Endometrial microvascular endothelial cells (primary cell): ENCODE data around the gene C8B. TPM values are rescaled to one million over a fixed set of nuclear protein-coding genes. Genes with fewer than 3 reads are reported as not detected.

ENCODE experiments used
- in situ Hi-C: cut with HindIII; loops from 2 replicates; pipeline ENCODE4 v1.10.0; 2017; ENCODE audit warnings: low sequenced_read_pairs, low pct_unique_long_range_greater_than_20kb; ENCODE audit errors: inconsistent ontology term
- total RNA-seq: library from RNA; depleted of rRNA; stranded (reverse); fragments of >200 nt; gene quantifications from one replicate; pipeline ENCODE4 v1.2.3, GENCODE V29; 2015; ENCODE audit errors: inconsistent ontology term

The C8B gene
- total RNA-seq, 1 donor from 2014 or later = not detected

DNA sequence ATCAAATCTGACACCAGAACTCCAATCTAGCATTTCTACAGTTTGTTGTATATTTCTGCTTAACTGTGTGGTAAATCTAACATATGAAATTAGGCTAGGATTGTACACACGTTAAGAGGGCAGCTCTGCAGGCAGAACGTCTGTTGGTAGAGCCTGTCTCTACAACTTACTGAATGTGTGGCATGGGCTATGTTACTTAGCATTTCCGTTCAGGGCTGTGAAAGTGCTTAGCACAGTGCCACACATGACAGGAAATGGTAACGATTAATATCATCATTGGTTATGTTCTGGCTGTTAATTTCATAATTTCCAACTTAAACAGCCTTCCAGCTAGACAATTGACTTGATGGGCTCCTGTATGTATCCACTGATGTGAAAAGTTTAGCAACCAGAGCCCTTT is 9.6 kb upstream of the C8B start:
- in situ Hi-C loops = no loop called here

DNA sequence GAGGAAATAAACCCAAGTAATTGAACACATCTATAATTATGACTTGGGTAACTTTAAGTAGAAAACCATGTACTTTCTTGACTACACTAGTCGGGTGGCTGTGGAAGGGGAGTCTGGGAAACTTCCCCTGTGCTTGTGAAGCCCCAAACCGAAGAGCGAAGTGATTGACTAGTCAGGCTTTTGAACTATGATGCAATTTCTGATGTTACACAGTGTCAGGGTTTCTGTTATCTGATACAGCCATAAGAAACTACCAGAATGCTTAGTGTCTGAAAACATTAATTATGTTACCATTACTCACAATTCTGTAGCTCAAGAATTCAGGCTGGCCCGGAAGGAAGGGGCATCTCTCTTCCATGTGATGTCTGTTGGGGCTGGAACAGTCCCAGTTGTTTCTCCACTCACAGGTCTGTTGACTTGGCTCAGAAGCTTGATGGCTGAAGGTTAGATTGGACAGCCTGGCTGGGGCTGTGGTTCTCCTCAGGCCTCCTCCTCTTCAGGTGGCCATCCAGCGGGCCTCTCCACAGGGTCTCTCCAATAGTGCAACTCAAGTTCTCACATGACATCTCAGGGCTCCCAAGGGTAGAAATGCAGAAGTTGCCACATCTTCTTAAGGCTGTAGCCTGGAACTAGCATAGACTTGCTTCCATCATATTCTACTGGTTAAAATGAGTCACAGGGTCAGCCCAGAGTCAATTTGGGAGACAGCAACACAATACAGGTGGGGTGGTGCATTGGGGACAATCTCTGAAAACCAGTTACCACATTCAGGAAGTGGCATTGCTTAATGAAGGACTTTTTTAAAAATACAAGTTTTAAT is 8.3 kb upstream of the C8B start:
- in situ Hi-C loops = no loop called here

DNA sequence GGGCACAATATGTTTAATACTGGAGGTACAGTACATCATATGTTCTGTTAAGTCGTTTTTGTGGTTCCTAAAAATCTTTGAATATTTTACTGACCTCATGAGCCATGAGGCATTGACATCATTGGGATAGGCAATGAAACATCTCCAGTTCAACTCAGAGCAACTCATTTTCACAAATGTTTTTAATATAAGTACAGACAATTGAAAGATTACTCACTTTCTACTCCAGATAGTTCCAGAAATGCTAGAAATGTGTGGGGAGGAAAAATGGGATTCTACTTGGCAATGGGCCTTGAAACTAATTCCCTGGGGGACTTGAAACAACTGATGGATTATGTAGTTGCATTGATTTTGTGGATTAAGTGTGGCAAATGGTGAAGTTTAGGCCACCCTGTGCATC is 7.2 kb upstream of the C8B start:
- in situ Hi-C loops = no loop called here

DNA sequence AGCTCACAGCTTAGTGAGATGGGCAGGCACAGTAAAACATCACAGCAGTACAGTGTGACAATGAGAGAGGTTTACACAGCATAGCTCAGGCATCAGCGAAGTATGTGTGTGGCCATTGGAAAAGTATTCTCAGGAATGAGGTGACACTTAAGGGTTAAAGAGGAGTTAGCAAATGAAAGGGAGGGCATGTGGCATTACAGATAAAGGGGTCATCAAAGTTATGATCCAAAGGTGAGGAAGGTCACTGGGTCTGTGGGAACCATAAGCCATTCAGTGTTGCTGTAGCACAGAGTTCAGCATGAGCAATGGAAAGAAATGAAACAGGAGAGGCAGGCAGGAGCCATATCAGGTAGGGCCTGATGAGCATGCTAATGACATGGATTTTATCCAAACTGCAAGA is 4.5 kb upstream of the C8B start:
- in situ Hi-C loops = no loop called here

DNA sequence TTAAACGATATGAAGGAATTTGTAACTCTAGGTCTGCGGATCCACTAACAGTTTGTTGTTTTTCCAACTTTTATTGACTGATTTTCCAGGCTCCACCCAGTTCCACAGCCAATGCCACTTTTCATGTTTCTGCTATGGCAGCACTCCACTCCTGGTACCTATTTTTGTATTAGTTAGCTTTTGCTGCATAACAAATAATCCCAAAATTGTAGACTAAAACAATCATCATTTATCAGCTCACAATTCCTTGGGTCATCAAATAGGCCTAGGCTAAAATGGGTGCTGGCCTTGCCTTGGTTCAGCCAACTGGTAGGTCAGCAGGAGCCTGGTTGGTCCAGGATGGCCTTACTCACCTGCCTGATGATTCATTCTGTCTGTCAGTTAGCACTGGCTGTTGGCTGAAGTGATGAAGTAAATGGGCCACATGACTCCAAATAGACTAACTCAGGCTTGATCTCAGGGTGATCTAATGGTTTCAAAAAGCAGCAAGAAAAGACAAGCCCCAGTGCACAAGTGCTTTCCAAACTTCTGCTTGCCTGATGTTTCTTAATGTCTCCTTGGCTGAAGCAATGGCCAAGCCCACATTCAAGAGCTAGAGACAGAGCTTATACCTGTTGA is 3.2 kb upstream of the C8B start:
- in situ Hi-C loops = no loop called here

DNA sequence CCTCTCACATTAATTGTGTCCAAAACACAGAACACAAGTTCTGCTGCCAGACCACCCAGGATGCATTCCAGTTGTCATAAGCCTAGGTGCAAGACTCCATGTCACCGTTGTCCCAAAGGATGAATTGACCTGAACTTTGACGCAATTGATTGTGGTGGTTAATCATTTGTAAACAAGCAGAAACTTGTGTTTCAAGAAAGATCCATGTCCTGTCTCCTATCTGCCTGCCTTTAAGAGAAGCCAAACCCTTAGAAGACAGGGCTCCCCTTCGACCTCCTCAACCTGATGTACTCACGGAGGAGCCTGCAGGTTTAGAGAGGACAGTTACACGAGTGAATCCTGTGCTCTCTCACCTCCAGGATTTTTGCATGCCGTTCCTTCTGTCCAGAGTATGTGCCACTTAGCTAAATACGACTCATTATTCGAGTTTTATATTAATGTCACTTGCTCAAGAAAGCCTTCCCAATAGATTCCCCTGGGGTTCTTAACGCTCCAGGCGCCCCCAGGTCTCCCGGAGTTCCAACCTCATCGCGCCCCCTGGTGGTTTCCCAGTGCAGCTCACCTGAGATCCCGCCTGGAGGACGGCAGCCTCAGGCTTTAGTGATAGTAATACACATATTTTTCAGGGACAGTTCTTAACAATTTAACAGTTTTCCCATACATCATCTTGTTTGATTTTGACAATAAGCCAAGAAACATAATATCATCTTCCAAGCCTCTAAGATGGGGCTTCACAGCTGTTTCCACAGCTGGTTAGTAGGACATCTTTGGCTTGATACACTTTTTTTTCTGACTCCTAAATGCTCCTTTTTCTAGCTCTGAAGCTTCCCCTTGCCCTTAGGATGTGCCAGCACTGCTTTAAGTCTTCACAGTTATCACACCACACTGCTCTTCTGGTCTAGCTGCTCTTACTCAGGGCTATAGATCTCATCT is 2.4 kb upstream of the C8B start:
- in situ Hi-C loops = no loop called here

DNA sequence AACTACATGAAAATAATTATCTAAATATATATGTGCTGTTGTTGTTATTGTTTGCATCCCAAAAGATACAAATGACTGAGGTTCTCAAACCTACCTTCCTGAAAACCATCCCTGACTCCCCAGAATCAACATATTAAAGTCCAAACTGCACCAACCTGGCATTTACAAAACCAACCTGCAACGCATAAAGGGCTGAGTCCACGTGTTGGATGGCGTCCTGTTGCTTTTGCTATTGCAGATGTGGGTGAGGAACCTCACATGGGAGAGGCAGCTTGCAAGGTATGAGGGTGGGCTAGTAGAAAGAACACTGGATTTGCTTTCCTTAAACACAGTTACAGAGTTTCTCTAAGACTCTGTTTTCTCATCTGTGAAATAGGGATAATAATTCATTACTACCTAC is 1.5 kb upstream of the C8B start:
- in situ Hi-C loops = no loop called here

DNA sequence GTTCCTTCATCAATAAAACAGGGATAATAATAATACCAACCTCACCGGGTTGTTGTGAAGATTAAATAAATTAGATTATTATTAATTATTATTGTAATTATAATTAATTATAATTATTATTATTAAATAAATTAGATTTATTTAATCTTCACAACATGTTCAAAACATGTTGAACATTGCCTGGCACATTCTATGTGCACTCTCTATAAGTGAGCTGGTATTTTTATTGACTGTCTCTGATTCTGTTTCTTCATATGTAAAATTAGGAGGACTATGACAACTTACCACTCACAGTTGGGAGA is 834 bp upstream of the C8B start:
- in situ Hi-C loops = no loop called here

DNA sequence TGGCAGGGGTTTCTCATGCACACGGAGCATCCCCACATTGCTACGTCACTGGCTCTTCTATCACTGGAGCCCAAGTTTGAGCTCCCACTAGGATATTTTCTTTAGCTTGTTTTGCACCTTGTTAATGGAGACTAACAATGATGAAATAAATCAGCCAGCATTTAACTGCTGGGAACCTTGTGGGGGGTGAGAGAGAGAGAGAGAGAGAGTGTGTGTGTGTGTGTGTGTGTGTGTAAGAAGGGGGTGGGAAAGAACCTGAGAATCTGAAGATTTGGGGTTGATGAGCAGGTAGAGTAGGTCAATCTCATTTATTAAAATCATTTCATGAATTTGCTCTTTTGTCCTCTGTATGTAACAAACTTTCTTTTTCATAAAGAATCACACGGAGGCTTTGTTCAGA is 624 bp downstream of the C8B start:
- in situ Hi-C loops = no loop called here

DNA sequence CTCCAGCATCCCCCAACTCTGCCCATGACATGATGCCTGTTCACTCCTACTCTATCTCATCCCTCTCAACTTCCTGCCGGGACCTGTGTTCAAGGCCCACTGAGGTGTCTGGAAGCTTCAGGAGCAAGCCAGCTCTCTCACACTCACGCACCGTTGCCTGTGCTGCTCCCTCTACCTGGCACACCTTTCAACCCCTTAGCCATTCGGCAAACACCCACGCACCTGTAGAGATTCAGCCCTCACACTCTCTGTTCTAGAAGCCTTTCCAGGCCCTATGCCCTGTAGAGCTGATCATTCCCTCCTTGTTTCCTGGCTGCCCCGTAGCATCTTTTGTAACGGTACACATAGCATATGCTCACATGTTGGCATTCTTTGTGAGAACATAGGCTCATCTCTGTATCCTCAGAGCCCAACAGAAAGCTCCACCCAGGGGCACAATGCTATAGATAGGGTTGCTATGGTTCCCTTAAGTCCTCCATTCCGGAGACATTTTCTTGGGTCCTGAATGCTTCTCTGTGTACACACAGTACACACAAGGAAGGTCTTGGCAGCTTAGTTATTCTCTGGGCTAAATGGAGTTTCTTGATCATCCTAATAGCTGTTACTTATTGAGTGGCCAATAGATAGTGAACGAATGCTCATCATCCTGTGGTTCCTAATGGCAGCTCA is 1.3 kb downstream of the C8B start:
- in situ Hi-C loops = no loop called here

DNA sequence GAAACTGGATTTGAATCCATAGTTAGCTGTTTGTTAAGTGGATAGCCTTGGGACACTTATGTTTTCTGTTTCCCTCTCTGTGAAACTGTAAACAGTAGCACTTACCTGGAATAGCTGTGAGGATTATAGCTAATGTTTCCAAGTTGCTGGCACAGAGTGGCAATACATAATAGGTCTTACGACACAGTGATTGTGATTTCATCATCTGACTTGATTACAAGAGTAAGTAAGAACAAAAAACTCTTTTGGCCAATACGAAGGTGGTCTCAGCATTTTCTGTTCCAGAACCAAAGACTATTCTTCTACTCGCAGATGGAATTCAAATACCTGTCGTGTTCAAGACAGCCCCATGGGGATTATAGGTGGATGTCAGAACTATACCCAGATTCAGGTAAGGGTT is 2.1 kb downstream of the C8B start:
- in situ Hi-C loops = no loop called here

DNA sequence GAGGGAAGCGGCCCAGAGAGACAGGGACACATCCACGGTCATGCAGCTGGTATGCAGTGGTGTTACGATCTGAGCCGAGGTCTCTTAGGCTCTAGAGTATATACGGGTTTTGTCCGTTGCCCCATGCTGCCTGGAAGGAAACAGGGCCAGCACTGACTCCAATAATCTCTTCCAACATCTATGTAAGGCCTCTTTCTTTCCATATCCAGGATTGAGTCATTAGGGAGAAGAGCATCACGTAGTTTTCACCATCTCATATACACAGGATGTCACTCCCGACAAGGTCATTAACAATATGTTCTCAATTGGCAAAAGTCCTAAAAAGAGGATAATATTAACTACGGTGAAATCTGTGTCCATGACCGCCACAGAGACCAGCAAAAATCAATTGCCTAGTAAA is 4.4 kb downstream of the C8B start:
- in situ Hi-C loops = no loop called here

DNA sequence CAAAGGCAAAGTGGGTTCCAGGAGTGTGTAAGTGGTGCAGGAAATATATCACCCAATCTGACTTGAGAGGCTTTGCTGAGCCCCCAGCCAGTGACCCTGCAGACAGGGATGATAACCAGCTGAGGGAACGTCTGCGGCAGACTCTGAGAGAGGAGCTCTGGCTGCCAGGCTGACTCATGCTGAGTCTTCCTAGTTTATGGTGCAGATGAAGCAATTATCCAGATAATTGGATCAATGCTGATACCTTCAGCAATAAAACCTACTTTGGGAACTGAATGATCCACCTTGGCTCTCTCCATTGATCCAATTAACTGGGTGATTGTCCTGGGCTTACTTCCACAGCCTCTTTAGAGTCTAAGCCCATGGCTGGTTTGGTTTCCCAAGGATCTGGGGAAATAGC is 7.3 kb downstream of the C8B start:
- in situ Hi-C loops = no loop called here

DNA sequence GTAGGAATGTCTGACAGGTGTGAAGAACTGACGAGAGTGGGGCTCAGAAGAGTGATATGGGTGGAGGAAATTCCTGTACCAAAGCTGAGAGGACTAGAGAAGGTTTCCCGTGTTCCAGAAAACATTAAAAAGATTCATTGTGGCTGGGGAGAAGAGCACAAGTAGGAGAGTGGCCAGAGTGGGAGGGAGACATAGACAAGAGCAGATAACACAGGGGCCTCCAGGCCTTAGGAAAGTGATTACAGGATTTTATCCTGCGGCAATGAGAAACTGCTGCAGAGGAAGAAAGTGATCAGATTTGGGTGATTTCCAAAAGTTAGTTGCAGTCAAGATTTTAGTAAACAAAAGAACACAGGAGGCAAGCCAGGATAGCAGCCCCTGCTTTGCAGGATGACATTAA is 7.9 kb downstream of the C8B start:
- in situ Hi-C loops = no loop called here

DNA sequence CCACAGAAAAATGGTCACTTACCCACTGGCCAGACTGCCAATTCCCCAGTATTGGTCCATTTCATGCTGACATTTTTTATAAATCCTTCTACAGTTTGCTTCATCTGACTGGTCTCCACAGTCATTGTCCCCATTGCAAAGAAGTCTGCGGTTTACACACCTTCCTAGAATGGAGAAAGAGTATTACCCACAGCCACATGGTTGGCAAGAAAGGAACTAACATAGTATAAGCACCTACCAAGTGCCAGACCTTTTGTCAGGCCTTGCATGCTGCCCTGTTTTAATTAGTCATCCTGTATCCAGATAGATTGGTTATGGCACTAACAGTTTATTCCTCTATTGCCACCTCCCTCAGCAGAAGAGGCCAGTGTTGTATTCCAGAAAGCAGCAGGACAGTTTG is 11.2 kb downstream of the C8B start:
- in situ Hi-C loops = no loop called here

DNA sequence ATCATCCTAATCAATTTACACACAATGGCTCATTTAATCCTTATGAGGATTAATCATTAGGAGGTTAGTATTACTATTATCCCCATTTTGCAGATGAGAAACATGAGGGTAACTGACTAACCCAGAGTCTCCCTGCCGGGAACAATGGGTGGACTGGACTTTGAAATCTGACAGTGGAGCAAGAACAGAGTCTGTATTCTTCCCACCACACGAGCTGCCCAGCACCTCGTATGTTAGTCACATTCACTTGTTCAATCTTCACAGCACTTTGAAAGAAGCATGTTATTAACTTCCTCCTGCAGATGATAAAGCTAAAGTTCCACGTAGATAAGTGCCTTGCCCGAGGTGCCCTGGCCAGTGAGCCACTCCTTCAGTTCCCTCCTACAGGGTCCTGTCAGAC is 12.4 kb downstream of the C8B start:
- in situ Hi-C loops = no loop called here

DNA sequence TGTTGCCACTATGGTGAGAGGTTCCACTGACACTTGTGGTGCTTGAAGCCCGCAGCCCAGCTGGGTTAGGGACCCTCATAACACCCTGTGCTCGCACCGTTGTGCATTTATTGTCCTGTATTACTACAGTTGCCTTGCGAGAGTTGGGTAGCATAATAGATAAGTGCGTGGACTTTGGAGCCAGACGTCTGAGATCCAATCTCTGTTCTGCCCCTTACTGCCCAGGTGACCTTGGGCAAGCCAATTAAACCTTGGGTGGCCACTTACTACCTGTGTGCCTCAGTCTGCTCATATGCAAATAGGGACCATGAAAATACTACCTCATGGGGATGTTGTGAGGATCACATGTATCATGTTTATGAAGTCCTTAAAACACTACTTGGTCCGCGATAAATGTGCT is 13.3 kb downstream of the C8B start:
- in situ Hi-C loops = no loop called here

DNA sequence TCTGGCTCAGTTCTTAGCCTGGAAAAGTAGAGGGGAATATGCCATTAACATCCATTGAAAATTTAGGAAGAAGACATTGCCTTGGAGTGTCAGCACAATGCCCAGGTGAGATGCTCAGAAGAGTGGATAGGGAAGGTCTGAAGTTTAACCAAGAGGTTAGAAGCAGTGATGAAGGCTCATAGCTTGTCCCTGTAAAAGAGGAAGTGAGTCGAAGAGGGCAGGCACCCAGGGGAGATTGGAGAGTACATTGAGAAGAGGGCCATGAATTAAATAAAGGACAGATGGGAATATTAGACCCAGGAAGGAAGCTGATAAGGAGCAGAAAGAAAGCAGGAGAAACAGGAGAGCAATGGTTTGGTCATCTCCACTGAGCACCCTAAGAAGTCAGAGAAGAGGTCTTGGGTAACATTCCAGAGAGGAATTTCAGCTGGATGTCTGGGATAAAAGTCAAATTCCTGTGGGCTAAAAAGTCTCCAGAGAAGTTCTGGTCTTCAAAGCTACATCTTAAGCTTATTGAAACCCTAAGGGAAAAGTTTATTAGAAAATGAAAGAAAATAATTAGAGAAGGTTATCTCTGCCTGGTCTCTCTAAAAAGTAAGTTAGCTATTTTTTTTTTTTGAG is 17.3 kb downstream of the C8B start:
- in situ Hi-C loops = no loop called here

DNA sequence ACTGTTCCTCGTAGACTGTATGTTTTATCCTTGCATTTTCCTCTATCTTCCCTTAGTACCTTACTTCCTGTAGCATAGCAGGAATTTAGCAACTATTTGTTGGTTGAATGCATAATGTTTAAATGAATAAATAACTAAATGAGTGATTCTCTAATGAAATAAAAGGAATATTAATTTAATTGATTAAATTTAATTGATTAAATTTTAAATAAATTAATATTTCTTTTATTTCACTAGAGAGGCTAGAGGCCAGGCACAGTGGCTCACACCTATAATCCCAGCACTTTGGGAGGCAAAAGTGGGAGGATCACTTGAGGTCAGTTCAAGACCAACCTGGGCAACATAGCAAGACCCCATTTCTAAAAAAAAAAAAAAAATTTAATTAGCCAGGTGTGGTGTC is 25.8 kb downstream of the C8B start:
- in situ Hi-C loops = no loop called here
